Endothelial cell of umbilical vein (primary cell): ENCODE data around the gene SSR1. TPM values are rescaled to one million over a fixed set of nuclear protein-coding genes. Genes with fewer than 3 reads are reported as not detected.

Source experiments
- BruUV-seq: library from RNA; stranded (reverse); fragments of 400-500 nt; replicated peaks from 2 replicates; lab custom pipeline; 2021; lab: Mats Ljungman, UMichigan
- CTCF ChIA-PET: fragments of 300-600, 350-600 bp; sonication (Branson Sonifier 250); formaldehyde crosslinking; loops from one replicate; lab custom pipeline; 2021; ENCODE audit warnings: antibody characterized with exemption, inconsistent platforms; lab: Charles Lee
- POLR2A ChIA-PET: fragments of 300-600, 350-600 bp; sonication (Branson Sonifier 250); formaldehyde crosslinking; loops from one replicate; lab custom pipeline; 2021; ENCODE audit warnings: antibody characterized with exemption, inconsistent platforms; lab: Charles Lee
- DNase-seq: peaks from one replicate; pipeline ENCODE4 v3.0.0-alpha.2; 2011; ENCODE audit warnings: low read depth, low spot score
- FAIRE-seq: peaks from 2 replicates; lab custom pipeline; 2011; peaks lifted over from hg19 to GRCh38; lab: Jason Lieb, UNC
- H2AFZ ChIP-seq: 2 replicates; pipeline ENCODE4 v1.6.0; 2012; ENCODE audit warnings: low read depth, low read length, control low read depth, inconsistent platforms
- H3K27ac ChIP-seq: 2 replicates; pipeline ENCODE4 v1.5.1; 2011; ENCODE audit warnings: low read depth, mild to moderate bottlenecking, control low read depth, low read length, moderate library complexity; ENCODE audit not compliant: insufficient read depth
- H3K27me3 ChIP-seq, 2 experiments: 2 replicates each; pipeline versions ENCODE4 v1.6.0 to v1.6.1; 2011; ENCODE audit warnings: low read length in 2 of 2, mixed read lengths in 1 of 2; ENCODE audit not compliant: control insufficient read depth in 2 of 2, insufficient read depth in 2 of 2
- H3K36me3 ChIP-seq, 2 experiments: 2 replicates in 1 of 2; 3 replicates in 1 of 2; pipeline ENCODE4 v1.5.1; 2011; ENCODE audit warnings: low read length in 2 of 2, mild to moderate bottlenecking in 1 of 2, moderate library complexity in 1 of 2; ENCODE audit not compliant: control insufficient read depth in 2 of 2, insufficient read depth in 2 of 2; ENCODE audit errors: extremely low read depth in 1 of 2
- H3K4me1 ChIP-seq: 3 replicates; pipeline ENCODE4 v1.5.1; 2011; ENCODE audit warnings: mild to moderate bottlenecking, low read length; ENCODE audit not compliant: control insufficient read depth, insufficient read depth; ENCODE audit errors: extremely low read depth
- H3K4me2 ChIP-seq: 2 replicates; pipeline ENCODE4 v1.6.1; 2011; ENCODE audit warnings: low read length, control low read depth, mixed read lengths; ENCODE audit not compliant: insufficient read depth
- H3K4me3 ChIP-seq, 3 experiments: fragments of 200-600 bp in 1 of 3; sonication (generic), shearing (Covaris generic) in 1 of 3; replicated peaks in 1 of 3; 2 replicates each; pipeline ENCODE4 v1.5.1; 2011 to 2016; ENCODE audit warnings: control low read depth in 3 of 3, low read length in 3 of 3, mild to moderate bottlenecking in 2 of 3, inconsistent platforms in 1 of 3, low read depth in 1 of 3, moderate library complexity in 1 of 3; ENCODE audit not compliant: insufficient read depth in 1 of 3
- H3K79me2 ChIP-seq: 2 replicates; pipeline ENCODE4 v1.6.0; 2012; ENCODE audit warnings: low read length, inconsistent platforms; ENCODE audit not compliant: control insufficient read depth, insufficient read depth
- H3K9ac ChIP-seq: replicated peaks from 2 replicates; pipeline ENCODE3; 2011; ENCODE audit warnings: low read length, control low read depth; ENCODE audit not compliant: insufficient read depth; ENCODE audit errors: extremely low read depth
- H3K9me1 ChIP-seq: replicated peaks from 3 replicates; pipeline ENCODE4 v1.6.0; 2011; ENCODE audit warnings: mild to moderate bottlenecking, low read length; ENCODE audit not compliant: control insufficient read depth, insufficient read depth; ENCODE audit errors: extremely low read depth
- H3K9me3 ChIP-seq: replicated peaks from 2 replicates; pipeline ENCODE4 v1.5.1; 2012; ENCODE audit warnings: low read length, inconsistent platforms; ENCODE audit not compliant: control insufficient read depth, insufficient read depth
- H4K20me1 ChIP-seq: replicated peaks from 2 replicates; pipeline ENCODE3; 2011; ENCODE audit warnings: mild to moderate bottlenecking, low read length; ENCODE audit not compliant: control insufficient read depth, insufficient read depth; ENCODE audit errors: extremely low read depth
- EZH2 ChIP-seq: IDR thresholded peaks from 2 replicates; pipeline ENCODE4 v1.6.1; 2012; ENCODE audit warnings: borderline replicate concordance, low read depth, mild to moderate bottlenecking, moderate library complexity, low read length, inconsistent platforms; ENCODE audit not compliant: severe bottlenecking
- FOS ChIP-seq: IDR thresholded peaks from 2 replicates; pipeline ENCODE4 v1.6.1; 2011; ENCODE audit warnings: mild to moderate bottlenecking, low read length, moderate library complexity, borderline replicate concordance; ENCODE audit not compliant: insufficient read depth
- JUN ChIP-seq: IDR thresholded peaks from 2 replicates; pipeline ENCODE4 v1.6.1; 2011; ENCODE audit warnings: borderline replicate concordance, low read depth; ENCODE audit not compliant: insufficient read length, insufficient read depth
- MYC ChIP-seq: IDR thresholded peaks from one replicate; pipeline ENCODE4 v1.6.1; 2011; ENCODE audit warnings: mild to moderate bottlenecking, low read depth, low read length
- POLR2AphosphoS5 ChIP-seq: IDR thresholded peaks from 2 replicates; pipeline ENCODE4 v1.6.1; 2012; ENCODE audit warnings: low read depth, mild to moderate bottlenecking, control low read depth, low read length, moderate library complexity; ENCODE audit not compliant: insufficient read depth
- dilution Hi-C: fragments of 300-500 bp; cut with MboI; formaldehyde crosslinking; loops from one replicate; pipeline ENCODE4 v1.15.0; 2019; ENCODE audit warnings: low sequenced_read_pairs; ENCODE audit not compliant: extremely low pct_ligation_motif_present
- intact Hi-C: fragments of 100-400 bp; cut with micrococcal nuclease; formaldehyde crosslinking; loops from one replicate; pipeline ENCODE4 v1.10.0; 2022
- polyA plus RNA-seq, 4 experiments: library from polyadenylated mRNA; depleted of rRNA in 3 of 4; stranded (reverse) in 3 of 4; unstranded in 1 of 4; fragments of >200 nt; gene quantifications; 2 replicates each; pipeline versions ENCODE4 v1.2.1 to v1.2.3, GENCODE V29; 2011 to 2012; ENCODE audit warnings: missing spikeins in 1 of 4
- total RNA-seq: library from RNA; stranded (reverse); gene quantifications from 2 replicates; pipeline ENCODE4 v1.2.3, GENCODE V29; 2021
- TF ChIP-seq, protein P1 (sequence below): IDR thresholded peaks from 2 replicates; pipeline ENCODE4 v1.6.1; 2011; ENCODE audit not compliant: insufficient read depth, insufficient read length
- TF ChIP-seq, protein P2 (sequence below), 2 donors: IDR thresholded peaks; 1 replicate in 1 of 2; 2 replicates in 1 of 2; pipeline ENCODE4 v1.5.1; 2011; ENCODE audit warnings: low read length in 2 of 2, mild to moderate bottlenecking in 2 of 2, moderate library complexity in 2 of 2, control low read depth in 1 of 2, inconsistent platforms in 1 of 2, low read depth in 1 of 2; ENCODE audit not compliant: insufficient read depth in 1 of 2; ENCODE audit errors: extremely low read depth in 1 of 2

The SSR1 gene
- total and polyA plus RNA-seq, 2 donors (not counting 3 experiments of a cell fraction or from before 2014, with no cell fraction given), result 70.7 to 187 TPM

DNA sequence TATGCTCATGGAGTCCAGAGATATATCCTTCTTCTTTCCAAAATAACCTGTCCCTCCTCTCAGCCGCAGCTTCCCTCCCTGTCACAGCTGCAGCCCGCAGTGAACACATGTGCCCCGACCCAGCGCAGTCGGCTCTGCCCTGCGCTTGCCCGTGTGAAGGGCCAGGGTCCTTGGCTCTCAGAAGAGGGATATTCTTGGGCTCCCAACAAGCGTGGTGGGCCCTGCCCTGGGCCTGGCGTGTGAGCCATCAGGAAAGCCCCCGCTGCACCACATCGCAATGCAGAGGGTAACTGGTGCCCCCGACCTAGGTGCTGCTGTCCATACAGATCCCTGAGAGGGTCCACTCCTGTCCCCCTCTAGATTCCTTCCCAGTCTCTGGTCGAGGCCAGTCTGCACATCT lies 65.2 kb downstream of the SSR1 start:
- no peak overlapping the region for H2AFZ ChIP-seq
- no peaks in the 10 kb centered on the region for H3K27me3 ChIP-seq
- DNase-seq (no peak), FAIRE-seq (no peak)
- no peaks in the 10 kb centered on the region for H3K4me1 ChIP-seq
- intact Hi-C loops (no loop called here), dilution Hi-C loops (no loop called here)
- no peaks in the 10 kb centered on the region for H3K9me1 ChIP-seq
- TF ChIP-seq, protein P1, sequence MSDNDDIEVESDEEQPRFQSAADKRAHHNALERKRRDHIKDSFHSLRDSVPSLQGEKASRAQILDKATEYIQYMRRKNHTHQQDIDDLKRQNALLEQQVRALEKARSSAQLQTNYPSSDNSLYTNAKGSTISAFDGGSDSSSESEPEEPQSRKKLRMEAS, result no peak
- TF ChIP-seq EZH2 (no peak), JUN (no peak), MYC (no peak), POLR2AphosphoS5 (no peak), FOS (no peak)
- TF ChIP-seq, protein P2, sequence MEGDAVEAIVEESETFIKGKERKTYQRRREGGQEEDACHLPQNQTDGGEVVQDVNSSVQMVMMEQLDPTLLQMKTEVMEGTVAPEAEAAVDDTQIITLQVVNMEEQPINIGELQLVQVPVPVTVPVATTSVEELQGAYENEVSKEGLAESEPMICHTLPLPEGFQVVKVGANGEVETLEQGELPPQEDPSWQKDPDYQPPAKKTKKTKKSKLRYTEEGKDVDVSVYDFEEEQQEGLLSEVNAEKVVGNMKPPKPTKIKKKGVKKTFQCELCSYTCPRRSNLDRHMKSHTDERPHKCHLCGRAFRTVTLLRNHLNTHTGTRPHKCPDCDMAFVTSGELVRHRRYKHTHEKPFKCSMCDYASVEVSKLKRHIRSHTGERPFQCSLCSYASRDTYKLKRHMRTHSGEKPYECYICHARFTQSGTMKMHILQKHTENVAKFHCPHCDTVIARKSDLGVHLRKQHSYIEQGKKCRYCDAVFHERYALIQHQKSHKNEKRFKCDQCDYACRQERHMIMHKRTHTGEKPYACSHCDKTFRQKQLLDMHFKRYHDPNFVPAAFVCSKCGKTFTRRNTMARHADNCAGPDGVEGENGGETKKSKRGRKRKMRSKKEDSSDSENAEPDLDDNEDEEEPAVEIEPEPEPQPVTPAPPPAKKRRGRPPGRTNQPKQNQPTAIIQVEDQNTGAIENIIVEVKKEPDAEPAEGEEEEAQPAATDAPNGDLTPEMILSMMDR (IDR thresholded peaks at IDR 0.05; ENCODE audit: extremely low read depth in 1 of 2, insufficient read depth in 1 of 2, low read depth in 1 of 2, low read length in 2 of 2), result no peak
- no TSS peak for BruUV-seq
- H4K20me1 ChIP-seq, result no peaks in the 10 kb centered on the region
- peaks cover 9 to 49% of the 10 kb centered on the region in 2 experiments for H3K36me3 ChIP-seq
- H3K4me3 ChIP-seq, result no peak overlapping the region
- POLR2A ChIA-PET, result no interaction called here
- H3K9me3 ChIP-seq, result no peaks in the 10 kb centered on the region
- no peak overlapping the region for H3K27ac ChIP-seq
- H3K79me2 ChIP-seq, result no peaks in the 10 kb centered on the region
- H3K4me2 ChIP-seq, result no peak overlapping the region
- CTCF ChIA-PET, result no interaction called here
- H3K9ac ChIP-seq, result no peak overlapping the region
